A673 (cell line): ENCODE measurements around the gene TAF6. TPM values are rescaled to one million over a fixed set of nuclear protein-coding genes. Genes with fewer than 3 reads are reported as not detected.
A peak's percentile ranks its signal among the peaks of the same experiment; 100 is the strongest.

Experiments
- BruUV-seq: library from RNA; stranded (reverse); fragments of 400-500 nt; replicated peaks from 2 replicates; lab custom pipeline; 2021; lab: Mats Ljungman, UMichigan
- CTCF ChIA-PET: fragments of 300-600 bp; sonication (Branson Sonifier 250); formaldehyde crosslinking; loops from one replicate; lab custom pipeline; 2022; ENCODE audit warnings: antibody characterized with exemption; lab: Charles Lee
- POLR2A ChIA-PET: fragments of 300-600 bp; sonication (Branson Sonifier 250); formaldehyde crosslinking; loops from one replicate; lab custom pipeline; 2022; ENCODE audit warnings: antibody characterized with exemption; ENCODE audit not compliant: low non-redundant PET; lab: Charles Lee
- DNase-seq: peaks from one replicate; pipeline ENCODE4 v3.0.0-alpha.2; 2015; ENCODE audit warnings: low spot score
- H3K27ac ChIP-seq: fragments of 200-600 bp; sonication (generic); 2 replicates; pipeline ENCODE4 v1.5.1; 2016; ENCODE audit warnings: mixed run types, low read depth, mild to moderate bottlenecking, mixed read lengths, antibody characterized with exemption, low read length; ENCODE audit not compliant: poor library complexity, severe bottlenecking
- H3K27me3 ChIP-seq: fragments of 200-600 bp; sonication (generic); replicated peaks from 2 replicates; pipeline ENCODE4 v1.6.1; 2017; ENCODE audit warnings: mixed run types, low read depth, mild to moderate bottlenecking, mixed read lengths, antibody characterized with exemption, low read length; ENCODE audit not compliant: insufficient read depth, poor library complexity
- H3K36me3 ChIP-seq: fragments of 200-600 bp; sonication (generic); 2 replicates; pipeline ENCODE4 v1.6.1; 2016; ENCODE audit warnings: mixed run types, mild to moderate bottlenecking, mixed read lengths, antibody characterized with exemption, low read length; ENCODE audit not compliant: insufficient read depth, poor library complexity, severe bottlenecking
- H3K4me1 ChIP-seq: fragments of 200-600 bp; sonication (generic); 2 replicates; pipeline ENCODE4 v1.6.1; 2017; ENCODE audit warnings: mixed run types, mild to moderate bottlenecking, mixed read lengths, antibody characterized with exemption, low read length; ENCODE audit not compliant: insufficient read depth, poor library complexity, severe bottlenecking
- H3K4me3 ChIP-seq: fragments of 200-600 bp; sonication (generic); 2 replicates; pipeline ENCODE4 v1.5.1; 2016; ENCODE audit warnings: low read depth, mixed run types, mild to moderate bottlenecking, mixed read lengths, low read length; ENCODE audit not compliant: poor library complexity, severe bottlenecking
- H3K9me3 ChIP-seq: fragments of 200-600 bp; sonication (generic); 2 replicates; pipeline ENCODE4 v1.6.1; 2016; ENCODE audit warnings: mixed run types, low read depth, mild to moderate bottlenecking, mixed read lengths, antibody characterized with exemption, low read length; ENCODE audit not compliant: poor library complexity, severe bottlenecking
- CTCF ChIP-seq: fragments of 300-800, 200-600 bp; sonication (generic); conservative IDR thresholded peaks from 2 replicates; pipeline ENCODE4 v1.5.1; 2017; ENCODE audit warnings: low read depth, mild to moderate bottlenecking, antibody characterized with exemption, low read length, moderate library complexity, mixed read lengths
- EZH2 ChIP-seq: fragments of 200-600 bp; sonication (generic); IDR thresholded peaks from 2 replicates; pipeline ENCODE4 v1.6.1; 2017; ENCODE audit warnings: borderline replicate concordance, low read depth, mild to moderate bottlenecking, mixed read lengths, antibody characterized with exemption, low read length; ENCODE audit not compliant: poor library complexity, severe bottlenecking
- intact Hi-C: fragments of 100-400 bp; cut with micrococcal nuclease; formaldehyde crosslinking; loops from one replicate; pipeline ENCODE4 v1.10.0; 2022; ENCODE audit not compliant: unreplicated experiment
- total RNA-seq: library from RNA; stranded (reverse); gene quantifications from 2 replicates; pipeline ENCODE4 v1.2.3, GENCODE V29; 2021

TAF6 gene
- total RNA-seq, 1 experiment from 2014 or later = 97.3 TPM

- Histone ChIP-seq H3K9me3 (no peaks in the 10 kb centered on the region), H3K4me3 (no peak overlapping the region), H3K4me1 (peaks cover 16% of the 10 kb centered on the region), H3K27me3 (no peaks in the 10 kb centered on the region), H3K27ac (no peak overlapping the region), H3K36me3 (no peaks in the 10 kb centered on the region)
- no TSS peak for BruUV-seq
- intact Hi-C loops = no loop called here
- DNase-seq = no peak
- ChIA-PET CTCF (no interaction called here), POLR2A (no interaction called here)
- no peak for TF ChIP-seq CTCF
- TF ChIP-seq EZH2 = no peak
Measured at GRCh38 chr7:100163006-100163531, 43.9 kb upstream of the TAF6 start.

GRCh38 chr7:100160067-100160466 is 40.9 kb upstream of the TAF6 start:
- peaks cover 17% of the 10 kb centered on the region for H3K36me3 ChIP-seq
- no peak for TF ChIP-seq EZH2
- no peak for TF ChIP-seq CTCF
- H3K4me1 ChIP-seq = peaks cover 15% of the 10 kb centered on the region
- intact Hi-C loops = no loop called here
- no peak for DNase-seq
- H3K9me3 ChIP-seq = no peaks in the 10 kb centered on the region
- POLR2A ChIA-PET = no interaction called here
- no TSS peak for BruUV-seq
- no peak overlapping the region for H3K27ac ChIP-seq
- CTCF ChIA-PET = interaction anchor here (0.6 kb wide), 1 partner anchor 28 kb away, joined by 6 read pairs; no protein-coding TSS in a partner anchor
- no peak overlapping the region for H3K4me3 ChIP-seq
- H3K27me3 ChIP-seq = no peaks in the 10 kb centered on the region

- Histone ChIP-seq H3K4me3 (peak overlapping the region; percentile 89), H3K27me3 (no peaks in the 10 kb centered on the region), H3K9me3 (no peaks in the 10 kb centered on the region), H3K27ac (peak overlapping the region; percentile 85), H3K4me1 (peaks cover 15% of the 10 kb centered on the region), H3K36me3 (peaks cover 25% of the 10 kb centered on the region)
- ChIA-PET POLR2A (interaction anchor here (0.7 kb wide), 1 partner anchor 57 kb away, joined by 9 read pairs; no protein-coding TSS in a partner anchor), CTCF (interaction anchor here (0.5 to 0.6 kb wide), 2 partner anchors 27 to 44 kb away, joined by 4 to 9 read pairs; no protein-coding TSS in a partner anchor)
- intact Hi-C loops = no loop called here
- no peak for DNase-seq
- no TSS peak for BruUV-seq
- TF ChIP-seq CTCF (no peak), EZH2 (no peak)
Measured at GRCh38 chr7:100159099-100159623, 40.0 kb upstream of the TAF6 start.
